SK-N-SH (cell line): ENCODE measurements around the gene CKM.

ENCODE experiments used
- EP300 ChIP-seq, 2 experiments: IDR thresholded peaks; 2 replicates each; pipeline versions ENCODE4 v1.4.0 to v1.6.1; 2012; ENCODE audit warnings: borderline replicate concordance in 1 of 2, low read depth in 1 of 2, low read length in 1 of 2
- FOSL2 ChIP-seq: IDR thresholded peaks from 2 replicates; pipeline ENCODE4 v1.4.0; 2012; ENCODE audit warnings: low read depth, mild to moderate bottlenecking, moderate library complexity, borderline replicate concordance
- FOXM1 ChIP-seq: IDR thresholded peaks from 2 replicates; pipeline ENCODE4 v1.4.0; 2012; ENCODE audit warnings: low read depth, mild to moderate bottlenecking
- GABPA ChIP-seq: IDR thresholded peaks from 2 replicates; pipeline ENCODE4 v1.4.0; 2012; ENCODE audit warnings: low read depth, mild to moderate bottlenecking
- POLR2AphosphoS5 ChIP-seq: IDR thresholded peaks from 2 replicates; pipeline ENCODE4 v1.6.1; 2012; ENCODE audit warnings: low read depth, low read length
- RAD21 ChIP-seq: IDR thresholded peaks from 2 replicates; pipeline ENCODE4 v1.6.1; 2012; ENCODE audit warnings: mild to moderate bottlenecking, low read length
- RXRA ChIP-seq: IDR thresholded peaks from 2 replicates; pipeline ENCODE4 v1.4.0; 2012; ENCODE audit warnings: low read depth, mild to moderate bottlenecking, borderline replicate concordance
- TAF1 ChIP-seq: IDR thresholded peaks from 2 replicates; pipeline ENCODE4 v1.6.1; 2012; ENCODE audit warnings: low read depth, mild to moderate bottlenecking, low read length, moderate library complexity, borderline replicate concordance
- YY1 ChIP-seq: IDR thresholded peaks from 2 replicates; pipeline ENCODE4 v1.4.0; 2012; ENCODE audit warnings: low read depth, mild to moderate bottlenecking
- TF ChIP-seq, protein P1 (sequence below): fragments of 200-600 bp; sonication (generic); IDR thresholded peaks from 2 replicates; pipeline ENCODE4 v1.6.1; 2017; ENCODE audit warnings: antibody characterized with exemption, mild to moderate bottlenecking, moderate library complexity
- TF ChIP-seq, protein P2 (sequence below): IDR thresholded peaks from 2 replicates; pipeline ENCODE4 v1.6.1; 2012; ENCODE audit warnings: mild to moderate bottlenecking, low read depth, low read length, moderate library complexity

DNA sequence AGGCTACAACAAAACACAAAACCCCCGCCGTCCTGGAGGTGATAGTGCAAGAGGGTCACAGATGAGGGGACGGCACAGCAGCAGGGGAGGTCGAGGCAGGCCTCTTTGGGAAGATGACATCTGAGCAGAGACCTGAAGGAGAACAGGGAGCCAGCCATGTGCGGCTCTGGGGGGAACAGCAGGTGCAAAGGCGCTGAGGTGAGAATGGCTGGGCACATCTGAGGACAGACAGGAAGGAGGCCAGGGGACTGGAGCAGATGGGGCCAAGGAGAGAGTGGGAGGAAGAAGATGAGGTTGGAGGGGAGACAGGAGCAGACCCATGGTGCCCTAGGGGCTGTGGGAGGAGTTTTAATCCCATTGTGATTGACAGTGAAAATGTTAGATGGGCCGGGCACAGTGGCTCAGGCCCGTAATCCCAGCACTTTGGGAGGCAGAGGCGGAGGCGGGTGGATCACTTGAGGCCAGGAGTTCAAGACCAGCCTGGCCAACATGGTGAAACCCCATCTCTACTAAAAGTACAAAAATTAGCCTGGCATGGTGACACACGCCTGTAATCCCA, 1.8 kb upstream of the CKM start:
- TF ChIP-seq, protein P1, sequence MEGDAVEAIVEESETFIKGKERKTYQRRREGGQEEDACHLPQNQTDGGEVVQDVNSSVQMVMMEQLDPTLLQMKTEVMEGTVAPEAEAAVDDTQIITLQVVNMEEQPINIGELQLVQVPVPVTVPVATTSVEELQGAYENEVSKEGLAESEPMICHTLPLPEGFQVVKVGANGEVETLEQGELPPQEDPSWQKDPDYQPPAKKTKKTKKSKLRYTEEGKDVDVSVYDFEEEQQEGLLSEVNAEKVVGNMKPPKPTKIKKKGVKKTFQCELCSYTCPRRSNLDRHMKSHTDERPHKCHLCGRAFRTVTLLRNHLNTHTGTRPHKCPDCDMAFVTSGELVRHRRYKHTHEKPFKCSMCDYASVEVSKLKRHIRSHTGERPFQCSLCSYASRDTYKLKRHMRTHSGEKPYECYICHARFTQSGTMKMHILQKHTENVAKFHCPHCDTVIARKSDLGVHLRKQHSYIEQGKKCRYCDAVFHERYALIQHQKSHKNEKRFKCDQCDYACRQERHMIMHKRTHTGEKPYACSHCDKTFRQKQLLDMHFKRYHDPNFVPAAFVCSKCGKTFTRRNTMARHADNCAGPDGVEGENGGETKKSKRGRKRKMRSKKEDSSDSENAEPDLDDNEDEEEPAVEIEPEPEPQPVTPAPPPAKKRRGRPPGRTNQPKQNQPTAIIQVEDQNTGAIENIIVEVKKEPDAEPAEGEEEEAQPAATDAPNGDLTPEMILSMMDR, result no peak
- TF ChIP-seq EP300 (IDR thresholded peaks at IDR 0.05; ENCODE audit: borderline replicate concordance in 1 of 2, low read depth in 1 of 2, low read length in 1 of 2), result no peak
- TF ChIP-seq RAD21, result no peak
- TF ChIP-seq POLR2AphosphoS5, result no peak
- no peak for TF ChIP-seq FOSL2
- no peak for TF ChIP-seq YY1
- TF ChIP-seq, protein P2, sequence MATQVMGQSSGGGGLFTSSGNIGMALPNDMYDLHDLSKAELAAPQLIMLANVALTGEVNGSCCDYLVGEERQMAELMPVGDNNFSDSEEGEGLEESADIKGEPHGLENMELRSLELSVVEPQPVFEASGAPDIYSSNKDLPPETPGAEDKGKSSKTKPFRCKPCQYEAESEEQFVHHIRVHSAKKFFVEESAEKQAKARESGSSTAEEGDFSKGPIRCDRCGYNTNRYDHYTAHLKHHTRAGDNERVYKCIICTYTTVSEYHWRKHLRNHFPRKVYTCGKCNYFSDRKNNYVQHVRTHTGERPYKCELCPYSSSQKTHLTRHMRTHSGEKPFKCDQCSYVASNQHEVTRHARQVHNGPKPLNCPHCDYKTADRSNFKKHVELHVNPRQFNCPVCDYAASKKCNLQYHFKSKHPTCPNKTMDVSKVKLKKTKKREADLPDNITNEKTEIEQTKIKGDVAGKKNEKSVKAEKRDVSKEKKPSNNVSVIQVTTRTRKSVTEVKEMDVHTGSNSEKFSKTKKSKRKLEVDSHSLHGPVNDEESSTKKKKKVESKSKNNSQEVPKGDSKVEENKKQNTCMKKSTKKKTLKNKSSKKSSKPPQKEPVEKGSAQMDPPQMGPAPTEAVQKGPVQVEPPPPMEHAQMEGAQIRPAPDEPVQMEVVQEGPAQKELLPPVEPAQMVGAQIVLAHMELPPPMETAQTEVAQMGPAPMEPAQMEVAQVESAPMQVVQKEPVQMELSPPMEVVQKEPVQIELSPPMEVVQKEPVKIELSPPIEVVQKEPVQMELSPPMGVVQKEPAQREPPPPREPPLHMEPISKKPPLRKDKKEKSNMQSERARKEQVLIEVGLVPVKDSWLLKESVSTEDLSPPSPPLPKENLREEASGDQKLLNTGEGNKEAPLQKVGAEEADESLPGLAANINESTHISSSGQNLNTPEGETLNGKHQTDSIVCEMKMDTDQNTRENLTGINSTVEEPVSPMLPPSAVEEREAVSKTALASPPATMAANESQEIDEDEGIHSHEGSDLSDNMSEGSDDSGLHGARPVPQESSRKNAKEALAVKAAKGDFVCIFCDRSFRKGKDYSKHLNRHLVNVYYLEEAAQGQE, result no peak
- TF ChIP-seq FOXM1, result no peak
- TF ChIP-seq TAF1, result no peak
- no peak for TF ChIP-seq RXRA
- TF ChIP-seq GABPA, result no peak
